ENCODE measurements around the gene IL27RA.

The IL27RA gene

DNA sequence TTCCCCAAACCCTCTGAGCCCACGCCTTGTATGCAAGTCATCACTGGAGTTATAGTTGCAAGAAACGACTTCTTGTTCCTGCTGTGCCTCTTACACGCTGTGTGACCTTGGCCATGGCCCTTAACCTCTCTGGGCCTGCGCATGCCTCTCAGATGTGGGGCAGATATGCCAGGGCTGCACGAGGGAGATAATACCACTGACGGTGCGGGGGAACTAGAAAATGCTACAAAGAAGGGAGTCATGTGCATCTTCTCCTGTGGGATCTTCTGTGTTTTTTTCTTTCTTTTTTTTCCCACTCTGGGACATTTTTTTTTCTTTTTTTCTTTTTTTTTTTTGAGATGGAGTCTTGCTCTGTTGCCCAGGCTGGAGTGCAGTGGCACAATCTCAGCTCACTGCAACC, 63.3 kb downstream of the IL27RA start:
- no peak for DNase-seq (ENCODE audit: low read depth)
- no peak overlapping the region for H3K4me3 ChIP-seq (ENCODE audit: low read depth, low read length)
- TF ChIP-seq MYC (IDR thresholded peaks at IDR 0.05; ENCODE audit: low read depth, low read length) (no peak), POLR2A (IDR thresholded peaks at IDR 0.05; ENCODE audit: extremely low read depth, insufficient read length) (no peak)
- TF ChIP-seq, protein P1, sequence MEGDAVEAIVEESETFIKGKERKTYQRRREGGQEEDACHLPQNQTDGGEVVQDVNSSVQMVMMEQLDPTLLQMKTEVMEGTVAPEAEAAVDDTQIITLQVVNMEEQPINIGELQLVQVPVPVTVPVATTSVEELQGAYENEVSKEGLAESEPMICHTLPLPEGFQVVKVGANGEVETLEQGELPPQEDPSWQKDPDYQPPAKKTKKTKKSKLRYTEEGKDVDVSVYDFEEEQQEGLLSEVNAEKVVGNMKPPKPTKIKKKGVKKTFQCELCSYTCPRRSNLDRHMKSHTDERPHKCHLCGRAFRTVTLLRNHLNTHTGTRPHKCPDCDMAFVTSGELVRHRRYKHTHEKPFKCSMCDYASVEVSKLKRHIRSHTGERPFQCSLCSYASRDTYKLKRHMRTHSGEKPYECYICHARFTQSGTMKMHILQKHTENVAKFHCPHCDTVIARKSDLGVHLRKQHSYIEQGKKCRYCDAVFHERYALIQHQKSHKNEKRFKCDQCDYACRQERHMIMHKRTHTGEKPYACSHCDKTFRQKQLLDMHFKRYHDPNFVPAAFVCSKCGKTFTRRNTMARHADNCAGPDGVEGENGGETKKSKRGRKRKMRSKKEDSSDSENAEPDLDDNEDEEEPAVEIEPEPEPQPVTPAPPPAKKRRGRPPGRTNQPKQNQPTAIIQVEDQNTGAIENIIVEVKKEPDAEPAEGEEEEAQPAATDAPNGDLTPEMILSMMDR (IDR thresholded peaks at IDR 0.05; ENCODE audit: low read depth, low read length): no peak
- TF ChIP-seq, protein P2, sequence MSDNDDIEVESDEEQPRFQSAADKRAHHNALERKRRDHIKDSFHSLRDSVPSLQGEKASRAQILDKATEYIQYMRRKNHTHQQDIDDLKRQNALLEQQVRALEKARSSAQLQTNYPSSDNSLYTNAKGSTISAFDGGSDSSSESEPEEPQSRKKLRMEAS (IDR thresholded peaks at IDR 0.05; ENCODE audit: low read depth, low read length): no peak

DNA sequence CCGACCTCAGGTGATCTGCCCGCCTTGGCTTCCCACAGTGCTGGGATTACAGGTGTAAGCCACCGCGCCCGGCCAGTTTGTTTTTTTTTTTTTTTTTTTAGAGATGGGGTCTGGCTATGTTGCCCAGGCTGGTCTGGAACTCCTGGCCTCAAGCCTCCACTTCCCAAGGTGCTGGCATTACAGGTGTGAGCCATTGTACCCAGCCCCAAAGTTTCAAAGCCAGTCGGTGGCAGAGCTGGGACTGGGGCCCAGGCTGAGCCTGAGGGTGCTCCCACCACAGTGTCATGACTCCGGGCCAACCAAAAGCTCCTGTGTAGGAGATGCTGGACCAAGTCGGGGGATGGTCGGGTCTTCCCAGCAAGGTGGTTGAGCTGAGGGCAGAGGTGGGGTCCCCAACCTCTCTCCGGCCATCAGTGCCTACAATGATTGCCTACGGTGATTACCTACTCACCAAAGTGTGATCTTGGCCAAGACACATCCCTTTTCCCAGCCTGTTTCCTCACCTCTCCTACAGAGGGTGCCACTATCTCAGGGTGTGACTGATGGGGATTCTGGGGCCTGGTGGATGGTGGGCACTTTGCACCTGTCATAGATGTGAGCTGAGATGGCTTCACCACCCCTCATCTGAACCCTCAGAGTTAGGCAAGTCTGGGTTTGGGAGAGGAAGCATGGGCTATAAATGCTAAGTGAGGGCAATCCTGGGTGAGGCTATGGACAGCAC, 64.9 kb downstream of the IL27RA start:
- no peak overlapping the region for H3K4me3 ChIP-seq (ENCODE audit: low read depth, low read length)
- no peak for TF ChIP-seq MYC (IDR thresholded peaks at IDR 0.05; ENCODE audit: low read depth, low read length)
- TF ChIP-seq POLR2A (IDR thresholded peaks at IDR 0.05; ENCODE audit: extremely low read depth, insufficient read length): no peak
- TF ChIP-seq, protein P1 (IDR thresholded peaks at IDR 0.05; ENCODE audit: low read depth, low read length): no peak
- TF ChIP-seq, protein P2 (IDR thresholded peaks at IDR 0.05; ENCODE audit: low read depth, low read length): no peak
- DNase-seq (ENCODE audit: low read depth): peak; percentile 22

DNA sequence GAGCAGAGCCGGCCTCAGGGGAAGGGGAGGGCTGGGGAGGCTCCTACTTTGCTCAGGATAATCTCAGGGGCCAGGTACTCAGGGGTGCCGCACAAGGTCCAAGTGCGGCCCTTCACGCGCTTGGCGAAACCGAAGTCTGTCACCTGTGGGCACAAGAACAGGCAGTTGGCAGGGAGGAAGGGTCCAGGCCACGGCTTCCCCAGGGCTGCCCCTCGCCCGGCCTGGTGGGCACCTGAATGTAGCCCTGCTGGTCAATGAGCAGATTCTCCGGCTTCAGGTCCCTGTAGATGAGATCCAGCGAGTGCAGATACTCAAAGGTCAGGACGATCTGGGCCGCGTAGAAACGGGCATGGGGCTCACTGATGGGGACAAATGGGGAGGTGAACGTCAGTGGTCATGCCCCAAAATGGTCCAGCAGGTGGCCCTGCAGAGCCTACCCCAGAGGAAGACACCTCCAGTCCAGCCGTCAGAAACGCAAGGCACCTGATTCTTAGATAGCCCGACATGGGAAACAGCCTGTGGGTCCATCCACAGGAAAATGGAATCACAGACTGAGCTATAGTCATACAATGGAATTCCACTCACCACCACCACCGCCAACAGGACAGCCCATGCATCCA, 66.1 kb downstream of the IL27RA start:
- no peak overlapping the region for H3K4me3 ChIP-seq (ENCODE audit: low read depth, low read length)
- TF ChIP-seq, protein P1 (IDR thresholded peaks at IDR 0.05; ENCODE audit: low read depth, low read length): peak; percentile 24
- TF ChIP-seq POLR2A (IDR thresholded peaks at IDR 0.05; ENCODE audit: extremely low read depth, insufficient read length): no peak
- no peak for TF ChIP-seq MYC (IDR thresholded peaks at IDR 0.05; ENCODE audit: low read depth, low read length)
- DNase-seq (ENCODE audit: low read depth): peak; percentile 16

DNA sequence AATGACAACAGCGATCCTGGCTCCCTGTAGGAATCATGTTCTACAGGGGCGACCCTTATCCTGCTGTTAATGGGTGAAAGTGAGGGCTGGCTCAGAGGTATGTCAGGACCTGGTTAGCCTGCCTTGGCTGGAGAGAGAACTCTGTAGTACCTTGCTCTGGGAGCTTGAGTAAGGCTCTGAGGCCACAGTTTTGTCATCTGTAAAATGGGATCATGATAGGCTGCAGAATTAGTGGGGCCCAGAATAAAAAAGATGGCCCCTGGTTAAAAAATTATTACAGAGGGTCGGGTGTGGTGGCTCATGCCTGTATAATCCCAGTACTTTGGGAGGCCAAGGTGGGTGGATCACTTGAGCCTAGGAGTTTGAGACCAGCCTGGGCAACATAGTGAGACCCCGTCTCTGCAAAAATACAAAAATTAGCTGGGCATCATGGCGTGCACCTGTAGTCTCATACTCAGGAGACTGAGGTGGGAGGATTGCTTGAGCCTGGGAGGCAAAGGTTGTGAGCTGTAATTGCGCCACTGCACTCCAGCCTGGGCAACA, 69.5 kb downstream of the IL27RA start:
- TF ChIP-seq MYC (IDR thresholded peaks at IDR 0.05; ENCODE audit: low read depth, low read length) (no peak), POLR2A (IDR thresholded peaks at IDR 0.05; ENCODE audit: extremely low read depth, insufficient read length) (no peak)
- TF ChIP-seq, protein P2 (IDR thresholded peaks at IDR 0.05; ENCODE audit: low read depth, low read length): no peak
- TF ChIP-seq, protein P1 (IDR thresholded peaks at IDR 0.05; ENCODE audit: low read depth, low read length): no peak
- no peak overlapping the region for H3K4me3 ChIP-seq (ENCODE audit: low read depth, low read length)
- no peak for DNase-seq (ENCODE audit: low read depth)

DNA sequence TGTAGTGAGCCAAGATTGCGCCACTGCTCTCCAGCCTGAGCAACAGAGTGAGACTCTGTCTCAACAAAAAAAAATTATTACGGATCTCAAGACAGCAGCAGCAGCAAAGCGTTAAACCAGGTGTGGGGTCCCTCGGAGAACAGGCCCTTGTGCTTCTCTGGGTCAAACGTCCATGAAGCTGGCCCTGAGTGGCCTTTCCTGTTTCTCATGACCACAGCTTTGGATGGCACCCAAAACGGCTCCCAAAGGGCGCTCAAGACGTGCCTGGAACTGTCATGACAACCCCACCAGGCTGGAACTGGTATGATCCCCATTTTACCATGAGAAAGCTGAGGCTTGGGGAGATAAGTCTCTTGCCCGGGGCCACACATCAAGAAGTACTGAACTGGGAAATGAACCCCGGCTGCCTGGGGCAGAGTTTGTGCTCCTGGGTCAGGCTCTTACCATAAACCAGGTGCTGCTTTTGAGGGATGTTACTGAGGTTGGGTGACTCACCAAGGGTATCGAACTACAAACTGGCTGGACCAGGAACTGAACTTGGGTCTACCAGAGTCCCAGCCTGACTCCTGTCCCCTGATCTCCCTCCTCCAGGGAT, 70.6 kb downstream of the IL27RA start:
- no peak overlapping the region for H3K4me3 ChIP-seq (ENCODE audit: low read depth, low read length)
- TF ChIP-seq, protein P1 (IDR thresholded peaks at IDR 0.05; ENCODE audit: low read depth, low read length): no peak
- TF ChIP-seq, protein P2 (IDR thresholded peaks at IDR 0.05; ENCODE audit: low read depth, low read length): no peak
- TF ChIP-seq POLR2A (IDR thresholded peaks at IDR 0.05; ENCODE audit: extremely low read depth, insufficient read length) (no peak), MYC (IDR thresholded peaks at IDR 0.05; ENCODE audit: low read depth, low read length) (no peak)
- peak; percentile 0 for DNase-seq (ENCODE audit: low read depth)
